ENCODE results near the gene GALNT9.
A peak's percentile ranks its signal among the peaks of the same experiment; 100 is the strongest.

Gene GALNT9

GRCh38 chr12:132282950-132283771, 46.2 kb downstream of the GALNT9 start:
- H3K4ac ChIP-seq (ENCODE audit: low read length), result no peak overlapping the region
- peak overlapping the region; percentile 66 for H2BK12ac ChIP-seq (ENCODE audit: low read length)
- H2AFZ ChIP-seq (ENCODE audit: low read length), result no peak overlapping the region
- no peak overlapping the region for H3K9ac ChIP-seq (ENCODE audit: low read depth, low read length, poor library complexity)
- no peak overlapping the region for H3K4me3 ChIP-seq (ENCODE audit: low read length in 2 of 2)
- H3K27ac ChIP-seq (replicated peaks; ENCODE audit: low read length), result no peak overlapping the region
- no peak overlapping the region for H4K91ac ChIP-seq (ENCODE audit: low read depth, low read length, poor library complexity)
- no peak overlapping the region for H2BK5ac ChIP-seq (ENCODE audit: low read length)
- H3K14ac ChIP-seq (ENCODE audit: low read length), result no peak overlapping the region
- peaks cover 0 to 13% of the 10 kb centered on the region in 2 donors for H3K4me1 ChIP-seq (ENCODE audit: control insufficient read depth in 2 of 2, insufficient read depth in 1 of 2, low read depth in 1 of 2, low read length in 2 of 2)
- no peak overlapping the region for H3K18ac ChIP-seq (ENCODE audit: low read length)
- peak overlapping the region; percentile 92 for H2AK5ac ChIP-seq (ENCODE audit: low read depth, low read length)
- H2BK15ac ChIP-seq (ENCODE audit: low read length), result peak overlapping the region; percentile 49
- no CpG with 5 or more reads among the region's 39 CpGs for WGBS, 2 donors (ENCODE audit: extremely low coverage in 2 of 2, insufficient read length in 2 of 2, insufficient replicate concordance in 1 of 2)
- no peak overlapping the region for H2BK120ac ChIP-seq (ENCODE audit: low read depth, low read length)
- H3K23ac ChIP-seq (ENCODE audit: low read depth, low read length, poor library complexity), result peak overlapping the region; percentile 68
- no peak for DNase-seq (ENCODE audit: low spot score)
- no peaks in the 10 kb centered on the region for H3K36me3 ChIP-seq (replicated peaks in 1 of 2; ENCODE audit: control insufficient read depth in 2 of 2, insufficient read depth in 2 of 2, low read length in 2 of 2)
- no peak overlapping the region for H3K4me2 ChIP-seq (ENCODE audit: insufficient read depth, low read length, poor library complexity, severe bottlenecking)
- H3K9me3 ChIP-seq (replicated peaks in 1 of 2; ENCODE audit: control insufficient read depth in 2 of 2, insufficient read depth in 1 of 2, low read depth in 1 of 2, low read length in 2 of 2), result no peaks in the 10 kb centered on the region
- H3K27me3 ChIP-seq (ENCODE audit: control insufficient read depth in 3 of 3, insufficient read depth in 3 of 3, low read depth in 1 of 3, low read length in 3 of 3), result peaks cover 0 to 73% (median 15%) of the 10 kb centered on the region in 3 experiments
- H3K79me1 ChIP-seq (ENCODE audit: low read depth, low read length), result peaks cover 5% of the 10 kb centered on the region
- H4K8ac ChIP-seq (ENCODE audit: low read depth, low read length), result no peak overlapping the region

GRCh38 chr12:132282031-132282949, 47.1 kb downstream of the GALNT9 start:
- no peak overlapping the region for H2AK5ac ChIP-seq (ENCODE audit: low read depth, low read length)
- H3K27ac ChIP-seq (replicated peaks; ENCODE audit: low read length), result no peak overlapping the region
- H2BK5ac ChIP-seq (ENCODE audit: low read length), result no peak overlapping the region
- no peak for DNase-seq (ENCODE audit: low spot score)
- H2BK120ac ChIP-seq (ENCODE audit: low read depth, low read length), result no peak overlapping the region
- peak overlapping the region; percentile 49 for H2BK15ac ChIP-seq (ENCODE audit: low read length)
- no peak overlapping the region for H3K9ac ChIP-seq (ENCODE audit: low read depth, low read length, poor library complexity)
- H3K36me3 ChIP-seq (replicated peaks in 1 of 2; ENCODE audit: control insufficient read depth in 2 of 2, insufficient read depth in 2 of 2, low read length in 2 of 2), result no peaks in the 10 kb centered on the region
- peaks cover 0 to 69% (median 15%) of the 10 kb centered on the region in 3 experiments for H3K27me3 ChIP-seq (ENCODE audit: control insufficient read depth in 3 of 3, insufficient read depth in 3 of 3, low read depth in 1 of 3, low read length in 3 of 3)
- no peak overlapping the region for H2BK12ac ChIP-seq (ENCODE audit: low read length)
- no peak overlapping the region for H2AFZ ChIP-seq (ENCODE audit: low read length)
- H3K14ac ChIP-seq (ENCODE audit: low read length), result no peak overlapping the region
- peaks cover 0 to 17% of the 10 kb centered on the region in 2 donors for H3K4me1 ChIP-seq (ENCODE audit: control insufficient read depth in 2 of 2, insufficient read depth in 1 of 2, low read depth in 1 of 2, low read length in 2 of 2)
- H3K4me3 ChIP-seq (ENCODE audit: low read length in 2 of 2), result no peak overlapping the region
- H3K4me2 ChIP-seq (ENCODE audit: insufficient read depth, low read length, poor library complexity, severe bottlenecking), result no peak overlapping the region
- no peak overlapping the region for H3K4ac ChIP-seq (ENCODE audit: low read length)
- no peak overlapping the region for H4K8ac ChIP-seq (ENCODE audit: low read depth, low read length)
- H3K18ac ChIP-seq (ENCODE audit: low read length), result no peak overlapping the region
- no peak overlapping the region for H4K91ac ChIP-seq (ENCODE audit: low read depth, low read length, poor library complexity)
- H3K23ac ChIP-seq (ENCODE audit: low read depth, low read length, poor library complexity), result no peak overlapping the region
- peaks cover 5% of the 10 kb centered on the region for H3K79me1 ChIP-seq (ENCODE audit: low read depth, low read length)
- WGBS, 2 donors (ENCODE audit: extremely low coverage in 2 of 2, insufficient read length in 2 of 2, insufficient replicate concordance in 1 of 2), result no CpG with 5 or more reads among the region's 23 CpGs
- H3K9me3 ChIP-seq (replicated peaks in 1 of 2; ENCODE audit: control insufficient read depth in 2 of 2, insufficient read depth in 1 of 2, low read depth in 1 of 2, low read length in 2 of 2), result no peaks in the 10 kb centered on the region

- no peak overlapping the region for H2AFZ ChIP-seq (ENCODE audit: low read length)
- H3K4me1 ChIP-seq (ENCODE audit: control insufficient read depth in 2 of 2, insufficient read depth in 1 of 2, low read depth in 1 of 2, low read length in 2 of 2), result peaks cover 2 to 21% of the 10 kb centered on the region in 2 donors
- H3K4me2 ChIP-seq (ENCODE audit: insufficient read depth, low read length, poor library complexity, severe bottlenecking), result no peak overlapping the region
- H2BK120ac ChIP-seq (ENCODE audit: low read depth, low read length), result no peak overlapping the region
- peaks cover 5% of the 10 kb centered on the region for H3K79me1 ChIP-seq (ENCODE audit: low read depth, low read length)
- H2BK15ac ChIP-seq (ENCODE audit: low read length), result no peak overlapping the region
- no peak overlapping the region for H4K91ac ChIP-seq (ENCODE audit: low read depth, low read length, poor library complexity)
- no peak overlapping the region for H3K4me3 ChIP-seq (ENCODE audit: low read length in 2 of 2)
- no peaks in the 10 kb centered on the region for H3K9me3 ChIP-seq (replicated peaks in 1 of 2; ENCODE audit: control insufficient read depth in 2 of 2, insufficient read depth in 1 of 2, low read depth in 1 of 2, low read length in 2 of 2)
- no peak overlapping the region for H4K8ac ChIP-seq (ENCODE audit: low read depth, low read length)
- DNase-seq (ENCODE audit: low spot score), result no peak
- no peak overlapping the region for H2BK12ac ChIP-seq (ENCODE audit: low read length)
- peak overlapping the region; percentile 40 for H2AK5ac ChIP-seq (ENCODE audit: low read depth, low read length)
- H3K14ac ChIP-seq (ENCODE audit: low read length), result no peak overlapping the region
- H3K23ac ChIP-seq (ENCODE audit: low read depth, low read length, poor library complexity), result no peak overlapping the region
- WGBS, 2 donors (ENCODE audit: extremely low coverage in 2 of 2, insufficient read length in 2 of 2, insufficient replicate concordance in 1 of 2), result no CpG with 5 or more reads among the region's 19 CpGs
- H3K27me3 ChIP-seq (ENCODE audit: control insufficient read depth in 3 of 3, insufficient read depth in 3 of 3, low read depth in 1 of 3, low read length in 3 of 3), result peaks cover 0 to 69% (median 13%) of the 10 kb centered on the region in 3 experiments
- H3K18ac ChIP-seq (ENCODE audit: low read length), result peak overlapping the region; percentile 73
- no peak overlapping the region for H3K27ac ChIP-seq (replicated peaks; ENCODE audit: low read length)
- no peak overlapping the region for H3K4ac ChIP-seq (ENCODE audit: low read length)
- no peaks in the 10 kb centered on the region for H3K36me3 ChIP-seq (replicated peaks in 1 of 2; ENCODE audit: control insufficient read depth in 2 of 2, insufficient read depth in 2 of 2, low read length in 2 of 2)
- H3K9ac ChIP-seq (ENCODE audit: low read depth, low read length, poor library complexity), result no peak overlapping the region
- H2BK5ac ChIP-seq (ENCODE audit: low read length), result peak overlapping the region; percentile 29
These were observed 48.4 kb downstream of the GALNT9 start for GRCh38 chr12:132281038-132281437.

- Histone ChIP-seq H4K8ac (ENCODE audit: low read depth, low read length) (no peak overlapping the region), H3K4ac (ENCODE audit: low read length) (no peak overlapping the region), H3K27me3 (ENCODE audit: control insufficient read depth in 3 of 3, insufficient read depth in 3 of 3, low read depth in 1 of 3, low read length in 3 of 3) (peaks cover 0 to 65% (median 9%) of the 10 kb centered on the region in 3 experiments), H3K23ac (ENCODE audit: low read depth, low read length, poor library complexity) (no peak overlapping the region), H3K4me3 (ENCODE audit: low read length in 2 of 2) (no peak overlapping the region), H2BK5ac (ENCODE audit: low read length) (no peak overlapping the region), H3K14ac (ENCODE audit: low read length) (peak overlapping the region; percentile 44), H2BK12ac (ENCODE audit: low read length) (no peak overlapping the region), H4K91ac (ENCODE audit: low read depth, low read length, poor library complexity) (no peak overlapping the region), H2BK15ac (ENCODE audit: low read length) (no peak overlapping the region), H2AFZ (ENCODE audit: low read length) (no peak overlapping the region), H3K27ac (replicated peaks; ENCODE audit: low read length) (no peak overlapping the region), H3K4me1 (ENCODE audit: control insufficient read depth in 2 of 2, insufficient read depth in 1 of 2, low read depth in 1 of 2, low read length in 2 of 2) (peaks cover 2 to 20% of the 10 kb centered on the region in 2 donors), H2AK5ac (ENCODE audit: low read depth, low read length) (no peak overlapping the region), H2BK120ac (ENCODE audit: low read depth, low read length) (no peak overlapping the region), H3K9me3 (replicated peaks in 1 of 2; ENCODE audit: control insufficient read depth in 2 of 2, insufficient read depth in 1 of 2, low read depth in 1 of 2, low read length in 2 of 2) (no peaks in the 10 kb centered on the region), H3K79me1 (ENCODE audit: low read depth, low read length) (peaks cover 4% of the 10 kb centered on the region), H3K4me2 (ENCODE audit: insufficient read depth, low read length, poor library complexity, severe bottlenecking) (no peak overlapping the region), H3K18ac (ENCODE audit: low read length) (peak overlapping the region; percentile 72), H3K36me3 (replicated peaks in 1 of 2; ENCODE audit: control insufficient read depth in 2 of 2, insufficient read depth in 2 of 2, low read length in 2 of 2) (no peaks in the 10 kb centered on the region), H3K9ac (ENCODE audit: low read depth, low read length, poor library complexity) (no peak overlapping the region)
- DNase-seq (ENCODE audit: low spot score), result no peak
- no CpG with 5 or more reads among the region's 12 CpGs for WGBS, 2 donors (ENCODE audit: extremely low coverage in 2 of 2, insufficient read length in 2 of 2, insufficient replicate concordance in 1 of 2)
These were observed 49.0 kb downstream of the GALNT9 start for GRCh38 chr12:132280406-132280805.
